ENCODE data around the gene DBNL.

DNA sequence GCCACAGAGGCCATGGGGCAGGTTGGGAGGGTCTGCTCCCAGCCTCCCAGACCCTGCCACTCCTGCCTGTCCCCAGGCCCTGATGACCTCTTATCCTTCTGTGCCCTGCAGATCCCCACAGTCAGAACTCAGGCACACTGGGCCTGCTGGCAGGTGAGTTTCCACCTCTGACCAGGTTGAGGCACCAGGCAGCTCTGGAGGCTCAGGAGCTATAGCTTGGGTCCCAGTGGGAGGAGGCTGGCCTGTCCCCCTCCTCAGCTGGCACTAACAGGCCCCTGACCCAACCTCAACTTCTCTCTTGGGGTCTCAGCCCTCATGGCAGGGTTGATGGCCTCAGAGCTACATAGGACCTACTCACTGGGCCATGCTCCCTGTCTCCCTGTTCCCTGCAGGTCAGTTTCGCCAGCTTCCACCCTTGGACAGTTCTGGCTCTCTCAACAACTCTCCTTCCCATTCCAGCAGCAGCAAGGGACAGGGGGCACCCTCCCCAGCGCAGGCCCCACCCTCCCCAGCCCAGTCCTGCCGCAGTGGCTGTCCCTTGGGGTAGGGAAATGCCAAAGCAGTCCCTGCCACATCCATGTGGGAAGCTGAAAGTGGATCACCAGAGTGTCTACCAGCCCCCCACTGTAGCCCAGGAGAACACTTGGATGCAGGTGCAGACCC lies 56.9 kb downstream of the DBNL start:
- TF ChIP-seq POLR2A (IDR thresholded peaks at IDR 0.05; ENCODE audit: low read length) (no peak), GATA1 (IDR thresholded peaks at IDR 0.05; ENCODE audit: low read depth, low read length) (no peak)

Data from erythroblast (primary cell).